MG63 (cell line): ENCODE data around the gene MRPS5. TPM values are rescaled to one million over a fixed set of nuclear protein-coding genes. Genes with fewer than 3 reads are reported as not detected.

Experiments
- DNase-seq: peaks from one replicate; pipeline ENCODE4 v3.0.0-alpha.2; 2020
- H3K27me3 ChIP-seq: fragments of 250-450 bp; sonication (Bioruptor Pico); 2 replicates; pipeline ENCODE4 v1.5.1; 2020; ENCODE audit warnings: mild to moderate bottlenecking, moderate library complexity
- H3K36me3 ChIP-seq: fragments of 250-450 bp; sonication (Bioruptor Pico); 2 replicates; pipeline ENCODE4 v1.5.1; 2020; ENCODE audit warnings: mild to moderate bottlenecking, moderate library complexity
- H3K4me3 ChIP-seq: fragments of 250-450 bp; sonication (Bioruptor Pico); 2 replicates; pipeline ENCODE4 v1.5.1; 2020; ENCODE audit warnings: mild to moderate bottlenecking, moderate library complexity
- H3K9me3 ChIP-seq: fragments of 250-450 bp; sonication (Bioruptor Pico); 2 replicates; pipeline ENCODE4 v1.5.1; 2020; ENCODE audit warnings: mild to moderate bottlenecking, moderate library complexity
- total RNA-seq: library from RNA; depleted of rRNA; stranded (reverse); fragments of >200 nt; shearing (Covaris generic); gene quantifications from 2 replicates; pipeline ENCODE4 v1.2.3, GENCODE V29; 2014; ENCODE audit warnings: low replicate concordance; rRNA removed

MRPS5 gene
- total RNA-seq: 66.2 and 71.0 TPM in 2 replicates

GRCh38 chr2:95121407-95122196, at the start of gene MRPS5:
TSS of gene MRPS5 (minus strand) at chr2:95121808. CDS start at chr2:95121791, 17 bp downstream.
- no peaks in the 10 kb centered on the region for H3K27me3 ChIP-seq
- DNase-seq: peak; percentile 82
- peaks cover 16% of the 10 kb centered on the region for H3K36me3 ChIP-seq
- no peaks in the 10 kb centered on the region for H3K9me3 ChIP-seq
- peak within 1 kb of the TSS; percentile 98 for H3K4me3 ChIP-seq

GRCh38 chr2:95166065-95166763, 44.6 kb upstream of the MRPS5 start:
- H3K36me3 ChIP-seq: no peaks in the 10 kb centered on the region; the same call in 1 of the 2 replicates
- no peaks in the 10 kb centered on the region for H3K9me3 ChIP-seq
- DNase-seq: no peak
- H3K27me3 ChIP-seq: no peaks in the 10 kb centered on the region
- H3K4me3 ChIP-seq: peak overlapping the region; percentile 94

- peak; percentile 97 for DNase-seq
- Histone ChIP-seq H3K9me3 (no peaks in the 10 kb centered on the region), H3K36me3 (no peaks in the 10 kb centered on the region; the same call in 1 of the 2 replicates), H3K27me3 (no peaks in the 10 kb centered on the region), H3K4me3 (peak within 1 kb of the TSS; percentile 94)
Observed at GRCh38 chr2:95165371-95166064, 43.9 kb upstream of the MRPS5 start, which contains the start of gene ZNF2. TSS of gene ZNF2 (plus strand) at chr2:95165809. CDS start at chr2:95176227, 10,418 bp downstream.

- Histone ChIP-seq H3K4me3 (peak overlapping the region; percentile 94), H3K9me3 (no peaks in the 10 kb centered on the region), H3K27me3 (no peaks in the 10 kb centered on the region), H3K36me3 (no peaks in the 10 kb centered on the region; the same call in 1 of the 2 replicates)
- no peak for DNase-seq
Observed at GRCh38 chr2:95165030-95165370, 43.4 kb upstream of the MRPS5 start.

GRCh38 chr2:95159690-95160449, 38.3 kb upstream of the MRPS5 start, which contains the start of gene ZNF514:
TSS of gene ZNF514 (minus strand) at chr2:95159848. CDS start at chr2:95153253, 6,595 bp downstream.
- peak within 1 kb of the TSS; percentile 52 for H3K4me3 ChIP-seq

GRCh38 chr2:95158891-95159619, 37.4 kb upstream of the MRPS5 start:
- DNase-seq: peak; percentile 48
- Histone ChIP-seq H3K36me3 (peaks cover 13% of the 10 kb centered on the region), H3K4me3 (peak overlapping the region; percentile 52), H3K9me3 (peaks cover under 1% of the 10 kb centered on the region; the same call in 1 of the 2 replicates), H3K27me3 (no peaks in the 10 kb centered on the region)

More at GRCh38 chr2:95159690-95160449, 38.3 kb upstream of the MRPS5 start, which contains the start of gene ZNF514:
- H3K9me3 ChIP-seq: no peaks in the 10 kb centered on the region
- H3K27me3 ChIP-seq: no peaks in the 10 kb centered on the region
- peak; percentile 75 for DNase-seq
- peaks cover 7% of the 10 kb centered on the region for H3K36me3 ChIP-seq

- DNase-seq: no peak
- peaks cover 19% of the 10 kb centered on the region for H3K36me3 ChIP-seq
- peak overlapping the region; percentile 52 for H3K4me3 ChIP-seq
- H3K9me3 ChIP-seq: peaks cover 5% of the 10 kb centered on the region; the same call in 1 of the 2 replicates
- H3K27me3 ChIP-seq: no peaks in the 10 kb centered on the region
Observed at GRCh38 chr2:95158441-95158840, 36.8 kb upstream of the MRPS5 start.

- Histone ChIP-seq H3K4me3 (no peak overlapping the region), H3K27me3 (no peaks in the 10 kb centered on the region), H3K9me3 (peaks cover 42% of the 10 kb centered on the region), H3K36me3 (peaks cover 64% of the 10 kb centered on the region)
- no peak for DNase-seq
Observed at GRCh38 chr2:95149397-95149984, 27.9 kb upstream of the MRPS5 start.

- peaks cover 30% of the 10 kb centered on the region for H3K9me3 ChIP-seq
Observed at GRCh38 chr2:95143838-95144237, 22.2 kb upstream of the MRPS5 start.

GRCh38 chr2:95138702-95139101, 17.1 kb upstream of the MRPS5 start:
- no peaks in the 10 kb centered on the region for H3K36me3 ChIP-seq
- H3K9me3 ChIP-seq: peaks cover 19% of the 10 kb centered on the region
- no peaks in the 10 kb centered on the region for H3K27me3 ChIP-seq
- H3K4me3 ChIP-seq: no peak overlapping the region
- DNase-seq: no peak

More at GRCh38 chr2:95143838-95144237, 22.2 kb upstream of the MRPS5 start:
- Histone ChIP-seq H3K36me3 (peaks cover 14% of the 10 kb centered on the region), H3K27me3 (no peaks in the 10 kb centered on the region), H3K4me3 (no peak overlapping the region)
- DNase-seq: no peak

- H3K4me3 ChIP-seq: peak overlapping the region; percentile 98
- DNase-seq: no peak
- peaks cover 12% of the 10 kb centered on the region for H3K36me3 ChIP-seq
- H3K9me3 ChIP-seq: no peaks in the 10 kb centered on the region
- no peaks in the 10 kb centered on the region for H3K27me3 ChIP-seq
Observed at GRCh38 chr2:95122197-95122551, 566 bp upstream of the MRPS5 start.

GRCh38 chr2:95121093-95121406, 558 bp downstream of the MRPS5 start:
- H3K36me3 ChIP-seq: peaks cover 20% of the 10 kb centered on the region
- DNase-seq: no peak
- no peaks in the 10 kb centered on the region for H3K27me3 ChIP-seq
- H3K9me3 ChIP-seq: no peaks in the 10 kb centered on the region
- peak overlapping the region; percentile 98 for H3K4me3 ChIP-seq

GRCh38 chr2:95115418-95115817, 6.2 kb downstream of the MRPS5 start:
- peak; percentile 40 for DNase-seq
- Histone ChIP-seq H3K4me3 (no peak overlapping the region), H3K36me3 (peaks cover 63% of the 10 kb centered on the region), H3K9me3 (no peaks in the 10 kb centered on the region), H3K27me3 (no peaks in the 10 kb centered on the region)

- Histone ChIP-seq H3K4me3 (no peak overlapping the region), H3K27me3 (no peaks in the 10 kb centered on the region), H3K9me3 (no peaks in the 10 kb centered on the region), H3K36me3 (peaks cover 75% of the 10 kb centered on the region)
- no peak for DNase-seq
Observed at GRCh38 chr2:95113464-95113863, 8.1 kb downstream of the MRPS5 start.

- H3K4me3 ChIP-seq: no peak overlapping the region
- H3K36me3 ChIP-seq: peaks cover 83% of the 10 kb centered on the region
- H3K27me3 ChIP-seq: no peaks in the 10 kb centered on the region
- no peak for DNase-seq
- no peaks in the 10 kb centered on the region for H3K9me3 ChIP-seq
Observed at GRCh38 chr2:95110395-95110794, 11.2 kb downstream of the MRPS5 start.
